HepG2 (cell line): Measurements from ENCODE around the gene RHOT2. TPM values are rescaled to one million over a fixed set of nuclear protein-coding genes. Genes with fewer than 3 reads are reported as not detected.

Source experiments
- GMEB1 ChIP-seq: sonication (generic); formaldehyde crosslinking; IDR thresholded peaks from 2 replicates; pipeline ENCODE4 v1.5.1; 2020; ENCODE audit warnings: missing genetic modification reagents, mild to moderate bottlenecking, borderline replicate concordance
- HBP1 ChIP-seq: IDR thresholded peaks from 2 replicates; pipeline ENCODE4 v1.6.1; 2016; ENCODE audit warnings: low read depth, control low read depth
- KLF16 ChIP-seq, 2 experiments: sonication (generic) in 1 of 2; formaldehyde crosslinking in 1 of 2; IDR thresholded peaks; 2 replicates each; pipeline versions ENCODE4 v1.6.1 to v1.8.0; 2016 to 2023; ENCODE audit warnings: missing genetic modification reagents in 2 of 2, missing compliant biosample characterization in 1 of 2
- NFE2L1 ChIP-seq: sonication (generic); formaldehyde crosslinking; IDR thresholded peaks from 2 replicates; pipeline ENCODE4 v1.4.0; 2020; ENCODE audit warnings: missing genetic modification reagents, mild to moderate bottlenecking, borderline replicate concordance
- SALL2 ChIP-seq: sonication (generic); formaldehyde crosslinking; IDR thresholded peaks from 2 replicates; pipeline ENCODE4 v1.8.1; 2023; ENCODE audit warnings: mild to moderate bottlenecking, missing genetic modification reagents, inconsistent platforms
- SOX13 ChIP-seq, 3 experiments: fragments of 450-650 bp in 1 of 3; sonication (generic) in 1 of 3; formaldehyde crosslinking in 1 of 3; IDR thresholded peaks in 2 of 3; conservative IDR thresholded peaks in 1 of 3; 2 replicates each; pipeline versions ENCODE4 v1.5.0 to v1.6.1; 2016 to 2020; ENCODE audit warnings: antibody characterized with exemption in 1 of 3, mild to moderate bottlenecking in 1 of 3, missing compliant biosample characterization in 1 of 3, missing genetic modification reagents in 1 of 3, moderate library complexity in 1 of 3
- ZBTB14 ChIP-seq: sonication (generic); formaldehyde crosslinking; IDR thresholded peaks from 2 replicates; pipeline ENCODE4 v1.4.0; 2020; ENCODE audit warnings: missing genetic modification reagents
- ZHX1 ChIP-seq: sonication (generic); formaldehyde crosslinking; IDR thresholded peaks from 2 replicates; pipeline ENCODE4 v1.8.1; 2022; ENCODE audit warnings: low read depth, mild to moderate bottlenecking, missing genetic modification reagents
- ZNF33A ChIP-seq: sonication (generic); formaldehyde crosslinking; IDR thresholded peaks from 2 replicates; pipeline ENCODE4 v1.5.1; 2020; ENCODE audit warnings: missing genetic modification reagents, mild to moderate bottlenecking, moderate library complexity, borderline replicate concordance
- ZNF33B ChIP-seq: sonication (generic); formaldehyde crosslinking; IDR thresholded peaks from 2 replicates; pipeline ENCODE4 v1.5.1; 2020; ENCODE audit warnings: mild to moderate bottlenecking, missing genetic modification reagents
- ZNF367 ChIP-seq: sonication (generic); formaldehyde crosslinking; IDR thresholded peaks from 2 replicates; pipeline ENCODE4 v1.4.0; 2020; ENCODE audit warnings: missing genetic modification reagents, borderline replicate concordance
- ZNF687 ChIP-seq: sonication (generic); formaldehyde crosslinking; IDR thresholded peaks from 2 replicates; pipeline ENCODE4 v1.5.1; 2020; ENCODE audit warnings: mild to moderate bottlenecking, missing genetic modification reagents, moderate library complexity
- ZNF772 ChIP-seq: sonication (generic); formaldehyde crosslinking; IDR thresholded peaks from 2 replicates; pipeline ENCODE4 v1.5.0; 2020; ENCODE audit warnings: mild to moderate bottlenecking, missing genetic modification reagents
- ZZZ3 ChIP-seq: sonication (generic); formaldehyde crosslinking; IDR thresholded peaks from 2 replicates; pipeline ENCODE4 v1.4.0; 2020; ENCODE audit warnings: missing genetic modification reagents, mild to moderate bottlenecking, borderline replicate concordance
- polyA plus RNA-seq, 8 experiments: library from polyadenylated mRNA; depleted of rRNA in 3 of 8; stranded (reverse) in 7 of 8; unstranded in 1 of 8; fragments of >200 nt; fragmentation: Illumina TruSeq in 4 of 8; extraction: Trizol in 4 of 8; gene quantifications; 2 replicates each; pipeline versions ENCODE4 v1.2.1 to v1.2.3, GENCODE V29; 2011 to 2016; ENCODE audit warnings: low read depth in 4 of 8, missing spikeins in 1 of 8, mixed read lengths in 1 of 8; ENCODE audit not compliant: insufficient read depth in 1 of 8
- total RNA-seq, 5 experiments: library from RNA; depleted of rRNA; stranded (reverse); fragments of >200 nt; fragmentation: Illumina TruSeq; extraction: Trizol; gene quantifications; 2 replicates each; pipeline ENCODE4 v1.2.3, GENCODE V29; 2016; ENCODE audit warnings: low read depth in 1 of 5

RHOT2 gene
- total and polyA plus RNA-seq, 2 of the 13 experiments (the other 11 are each of a cell fraction or from before 2014, with no cell fraction given) = 63.6 to 76.9 TPM

- TF ChIP-seq ZHX1 (CRISPR knock-in tag) (0 out of 2 replicates have a peak, but pooled peaks have one; percentile 39), ZNF33A (CRISPR knock-in tag) (no peak), SALL2 (CRISPR knock-in tag) (peak; percentile 58; the same call in 1 of the 2 replicates), ZNF772 (CRISPR knock-in tag) (no peak), ZZZ3 (CRISPR knock-in tag) (no peak), ZNF367 (CRISPR knock-in tag) (peak; percentile 89; the same call in 1 of the 2 replicates), HBP1 (CRISPR knock-in tag) (peak; percentile 82; the same call in 1 of the 2 replicates), KLF16 (CRISPR knock-in tag; IDR thresholded peaks at IDR 0.05) (peak in 1 of 2 experiments; percentile 75; a peak in 2 of 4 replicates), ZNF687 (CRISPR knock-in tag) (peak; percentile 51; the same call in 1 of the 2 replicates), ZNF33B (CRISPR knock-in tag) (peak; percentile 67; the same call in 1 of the 2 replicates), NFE2L1 (CRISPR knock-in tag) (no peak), ZBTB14 (peak; percentile 75), GMEB1 (CRISPR knock-in tag) (no peak), SOX13 (IDR thresholded peaks at IDR 0.05) (no peak), SOX13 (CRISPR knock-in tag; conservative IDR thresholded peaks at IDR 0.05 in 1 of 2, IDR thresholded peaks at IDR 0.05 in 1 of 2) (no peak)
These were observed 33.0 kb downstream of the RHOT2 start (continued) for GRCh38 chr16:700684-701584.
